Mucosa of descending colon (tissue), 3 donors: ENCODE results near the gene UGT1A1. TPM values are rescaled to one million over a fixed set of nuclear protein-coding genes. Genes with fewer than 3 reads are reported as not detected.
A peak's percentile ranks its signal among the peaks of the same experiment; 100 is the strongest.
"Not testable (repeated sequence)": the region's sequence is repeated elsewhere in the genome, so short reads cannot be mapped to it uniquely, and the experiment has no call there.

ENCODE experiments used
- ATAC-seq: fragments of 200-7000 bp; cut with Tn5 transposase; one replicate; pipeline ENCODE4 v1.9.1; 2020; ENCODE audit warnings: mild to moderate bottlenecking, moderate library complexity
- DNase-seq, 3 donors: peaks; one replicate each; pipeline ENCODE4 v3.0.0-alpha.2; 2020
- H3K36me3 ChIP-seq: fragments of 200-600 bp; one replicate; pipeline ENCODE4 v1.8.0; 2021; ENCODE audit warnings: low read depth, mild to moderate bottlenecking
- H3K4me1 ChIP-seq: fragments of 200-600 bp; one replicate; pipeline ENCODE4 v1.8.0; 2021; ENCODE audit warnings: low read depth, mild to moderate bottlenecking
- H3K4me3 ChIP-seq: fragments of 200-600 bp; one replicate; pipeline ENCODE4 v1.8.0; 2021; ENCODE audit warnings: mild to moderate bottlenecking
- H3K9me3 ChIP-seq: fragments of 200-600 bp; one replicate; pipeline ENCODE4 v1.8.0; 2021; ENCODE audit warnings: mild to moderate bottlenecking
- intact Hi-C, 2 donors: fragments of 100-400 bp; cut with DNase I in 1 of 2; cut with micrococcal nuclease in 1 of 2; formaldehyde crosslinking; loops; one replicate each; pipeline versions ENCODE4 v1.11.0 to v1.11.1; 2022; cut with DNase I, micrococcal nuclease
- total RNA-seq, 3 donors: library from RNA; stranded (reverse); fragmentation: NEBNext Ultra II Directional in 2 of 3; extraction: Animal tissue kit (Norgen Biotek cat#: 25700) in 2 of 3; gene quantifications; one replicate each; pipeline versions ENCODE4 v1.2.1 to v1.2.4, GENCODE V29; 2021 to 2023
- TF ChIP-seq, protein P1 (sequence below): fragments of 200-600 bp; IDR thresholded peaks from one replicate; pipeline ENCODE4 v1.8.0; 2022; ENCODE audit warnings: antibody characterized with exemption, mild to moderate bottlenecking
- donor health status: DM: no; HTN: no; CAD: no; lungs with moderate emphysema.
- donor health status: DM: no; HTN: no; CAD: no.
- donor health status: DM: no; HTN: yes; CAD: no.

UGT1A1 gene
- total RNA-seq, 3 donors from 2014 or later, result 4.0 to 7.0 (median 4.9) TPM

- H3K36me3 ChIP-seq, result no peaks in the 10 kb centered on the region
- TF ChIP-seq, protein P1, sequence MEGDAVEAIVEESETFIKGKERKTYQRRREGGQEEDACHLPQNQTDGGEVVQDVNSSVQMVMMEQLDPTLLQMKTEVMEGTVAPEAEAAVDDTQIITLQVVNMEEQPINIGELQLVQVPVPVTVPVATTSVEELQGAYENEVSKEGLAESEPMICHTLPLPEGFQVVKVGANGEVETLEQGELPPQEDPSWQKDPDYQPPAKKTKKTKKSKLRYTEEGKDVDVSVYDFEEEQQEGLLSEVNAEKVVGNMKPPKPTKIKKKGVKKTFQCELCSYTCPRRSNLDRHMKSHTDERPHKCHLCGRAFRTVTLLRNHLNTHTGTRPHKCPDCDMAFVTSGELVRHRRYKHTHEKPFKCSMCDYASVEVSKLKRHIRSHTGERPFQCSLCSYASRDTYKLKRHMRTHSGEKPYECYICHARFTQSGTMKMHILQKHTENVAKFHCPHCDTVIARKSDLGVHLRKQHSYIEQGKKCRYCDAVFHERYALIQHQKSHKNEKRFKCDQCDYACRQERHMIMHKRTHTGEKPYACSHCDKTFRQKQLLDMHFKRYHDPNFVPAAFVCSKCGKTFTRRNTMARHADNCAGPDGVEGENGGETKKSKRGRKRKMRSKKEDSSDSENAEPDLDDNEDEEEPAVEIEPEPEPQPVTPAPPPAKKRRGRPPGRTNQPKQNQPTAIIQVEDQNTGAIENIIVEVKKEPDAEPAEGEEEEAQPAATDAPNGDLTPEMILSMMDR, result no peak
- intact Hi-C loops, result no loop called here
- DNase-seq (no peak), ATAC-seq (peak; percentile 54)
- H3K4me1 ChIP-seq, result no peaks in the 10 kb centered on the region
- H3K9me3 ChIP-seq, result no peaks in the 10 kb centered on the region
- H3K4me3 ChIP-seq, result no peak overlapping the region
Observed at GRCh38 chr2:233745073-233745755, 14.9 kb upstream of the UGT1A1 start.

DNA sequence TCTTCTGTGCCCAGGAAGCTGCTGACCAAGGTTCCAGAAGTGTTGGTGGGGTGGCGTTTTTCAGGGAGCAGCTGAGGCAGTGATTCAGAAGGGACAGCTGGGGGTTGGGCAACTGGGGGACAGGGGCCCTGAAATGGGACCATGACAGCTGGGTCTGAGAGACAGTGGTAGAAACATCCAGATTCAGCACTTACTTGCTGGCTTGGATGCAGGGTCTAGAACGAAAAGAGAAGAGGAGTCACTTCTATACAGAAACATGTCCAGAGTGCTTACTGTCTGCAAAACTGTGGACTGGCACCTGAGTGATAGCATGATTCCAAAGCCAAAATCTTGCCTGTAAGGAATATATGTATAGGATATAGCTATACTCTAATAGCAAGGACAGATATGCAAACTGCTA is 14.2 kb upstream of the UGT1A1 start:
- DNase-seq, H3K4me1 ChIP-seq, H3K36me3 ChIP-seq, H3K4me3 ChIP-seq, ATAC-seq, intact Hi-C loops, H3K9me3 ChIP-seq: not testable (repeated sequence)

DNA sequence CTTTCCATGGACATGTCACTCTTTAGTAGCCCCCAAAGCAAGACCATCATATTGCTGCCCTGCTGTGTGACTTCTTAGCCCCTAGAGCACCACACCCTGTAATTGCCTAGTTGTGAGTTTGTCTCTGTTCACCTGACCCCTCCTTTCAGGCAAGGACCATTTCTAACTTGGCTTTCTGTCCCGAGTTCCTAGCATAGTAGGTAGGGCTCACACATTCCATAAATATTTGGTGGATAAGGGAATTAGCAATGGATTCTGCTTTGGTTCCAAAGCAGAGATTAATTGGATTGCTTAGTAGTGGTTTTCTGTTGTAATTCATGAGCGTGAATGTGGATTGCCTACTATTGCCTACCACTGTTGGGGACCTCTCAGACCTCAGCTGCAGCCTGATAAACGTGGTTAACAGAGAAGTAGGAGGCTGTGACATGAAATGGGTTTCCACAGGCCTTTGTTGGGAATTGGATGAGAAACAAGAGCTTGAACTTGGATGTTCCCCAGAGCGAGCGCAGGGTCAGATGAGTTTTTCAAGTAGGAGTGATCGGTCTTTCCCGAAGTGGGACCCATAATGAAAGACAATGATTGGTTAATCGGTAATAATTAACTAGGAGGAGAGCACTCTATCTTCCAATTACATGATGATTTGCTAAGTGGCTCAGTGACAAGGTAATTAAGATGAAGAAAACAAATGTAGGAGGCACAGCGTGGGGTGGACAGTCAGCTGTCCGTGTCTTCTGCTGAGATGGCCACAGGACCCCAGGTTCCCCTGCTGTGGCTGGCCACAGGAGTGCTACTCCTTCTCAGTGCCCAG is 13.4 kb upstream of the UGT1A1 start:
- TF ChIP-seq, protein P1, result no peak

GRCh38 chr2:233747283-233747544 is 12.9 kb upstream of the UGT1A1 start:
- no peak overlapping the region for H3K4me3 ChIP-seq
- TF ChIP-seq, protein P1, result no peak
- intact Hi-C loops, result no loop called here
- DNase-seq, result no peak
- peaks cover 8% of the 10 kb centered on the region for H3K9me3 ChIP-seq
- ATAC-seq, result no peak
- no peaks in the 10 kb centered on the region for H3K36me3 ChIP-seq
- no peaks in the 10 kb centered on the region for H3K4me1 ChIP-seq

More for the DNA sequence above, 13.4 kb upstream of the UGT1A1 start:
- Histone ChIP-seq H3K36me3 (no peaks in the 10 kb centered on the region), H3K9me3 (peaks cover 8% of the 10 kb centered on the region), H3K4me3 (no peak overlapping the region), H3K4me1 (no peaks in the 10 kb centered on the region)
- intact Hi-C loops, result no loop called here
- no peak for DNase-seq
- no peak for ATAC-seq

DNA sequence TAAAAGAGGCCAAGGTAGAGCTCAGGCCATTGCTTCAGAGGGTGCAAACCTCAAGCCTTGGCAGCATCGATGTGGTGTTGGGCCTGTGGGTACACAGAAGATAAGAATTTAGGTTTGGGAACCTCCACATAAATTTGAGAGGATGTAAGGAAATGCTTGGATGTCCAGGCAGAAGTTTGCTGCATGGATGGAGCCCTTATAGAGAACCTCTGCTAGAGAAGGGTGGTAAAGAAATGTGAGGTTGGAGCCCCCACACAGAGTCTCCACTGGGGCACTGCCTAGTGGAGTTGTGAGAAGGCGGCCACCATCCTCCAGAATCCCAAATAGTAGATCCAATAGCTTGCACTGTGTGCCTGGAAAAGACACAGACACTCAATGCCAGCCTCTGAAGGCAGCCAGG is 9.4 kb upstream of the UGT1A1 start:
- H3K36me3 ChIP-seq, DNase-seq, intact Hi-C loops, H3K4me1 ChIP-seq, H3K9me3 ChIP-seq, H3K4me3 ChIP-seq, ATAC-seq: not testable (repeated sequence)

DNA sequence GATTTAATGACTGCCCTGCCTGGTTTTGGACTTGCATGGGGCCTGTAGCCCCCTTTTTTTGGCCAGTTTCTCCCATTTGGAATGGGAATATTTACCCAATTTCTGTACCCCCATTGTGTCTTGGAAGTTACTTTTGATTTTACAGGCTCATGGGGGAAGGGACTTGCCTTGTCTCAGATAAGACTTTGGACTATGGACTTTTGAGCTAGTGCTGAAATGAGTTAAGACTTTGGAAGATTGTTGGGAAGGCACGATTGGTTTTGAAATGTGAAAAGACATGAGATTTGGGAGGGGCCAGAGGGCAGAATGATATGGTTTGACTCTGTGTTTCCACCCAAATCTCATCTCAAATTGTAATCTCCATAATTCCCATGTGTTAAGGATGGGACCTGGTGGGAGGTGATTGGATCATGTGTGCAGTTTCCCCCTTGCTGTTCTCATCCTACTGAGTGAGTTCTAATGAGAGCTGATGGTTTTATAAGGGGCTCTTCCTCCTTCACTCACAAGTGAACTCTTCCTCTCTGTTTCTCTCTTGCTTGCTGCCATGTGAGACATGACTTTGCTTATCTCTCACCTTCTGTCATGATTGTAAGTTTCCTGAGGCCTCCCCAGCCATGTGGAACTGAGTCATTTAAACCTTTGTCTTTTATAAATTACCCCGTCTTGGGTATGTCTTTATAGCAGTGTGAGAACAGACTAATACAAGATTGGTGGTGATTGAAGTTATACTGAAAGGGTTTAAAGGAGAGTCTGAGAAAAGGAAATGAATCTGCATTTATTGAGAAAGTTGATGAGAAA is 8.7 kb upstream of the UGT1A1 start:
- H3K4me3 ChIP-seq, H3K36me3 ChIP-seq, H3K4me1 ChIP-seq, DNase-seq, H3K9me3 ChIP-seq, intact Hi-C loops: not testable (repeated sequence)
- peak; percentile 65 for ATAC-seq
